CD4-positive, alpha-beta T cell (primary cell): ENCODE results near the gene RALGAPA1. TPM values are rescaled to one million over a fixed set of nuclear protein-coding genes. Genes with fewer than 3 reads are reported as not detected.

ENCODE experiments used
- ATAC-seq: fragments of 200-7000 bp; cut with Tn5 transposase; one replicate; pipeline ENCODE4 v1.10.0; 2022; ENCODE audit warnings: mild to moderate bottlenecking; ENCODE audit not compliant: poor library complexity
- CTCF ChIA-PET: fragments of 350-600 bp; sonication (Branson Sonifier 250); formaldehyde crosslinking; loops from one replicate; lab custom pipeline; 2021; ENCODE audit warnings: antibody characterized with exemption, inconsistent platforms; lab: Charles Lee
- POLR2A ChIA-PET: fragments of 350-600 bp; sonication (Branson Sonifier 250); formaldehyde crosslinking; loops from one replicate; lab custom pipeline; 2021; ENCODE audit warnings: antibody characterized with exemption, inconsistent platforms; lab: Charles Lee
- DNase-seq, 14 experiments: peaks; one replicate each; pipeline ENCODE4 v3.0.0-alpha.2; 2013 to 2020; ENCODE audit warnings: mixed read lengths in 2 of 14
- H3K27ac ChIP-seq, 2 donors: one replicate each; pipeline versions ENCODE4 v1.5.1 to v1.7.0; 2013; ENCODE audit warnings: low read length in 2 of 2, low read depth in 1 of 2, mild to moderate bottlenecking in 1 of 2
- H3K27me3 ChIP-seq, 2 experiments: 1 replicate in 1 of 2; 2 replicates in 1 of 2; pipeline versions ENCODE4 v1.6.1 to v1.7.0; 2013; ENCODE audit warnings: low read length in 2 of 2, control low read depth in 1 of 2, mild to moderate bottlenecking in 1 of 2, moderate library complexity in 1 of 2; ENCODE audit not compliant: insufficient read depth in 2 of 2, control insufficient read depth in 1 of 2
- H3K36me3 ChIP-seq: one replicate; pipeline ENCODE4 v1.6.1; 2013; ENCODE audit warnings: low read length, control low read depth; ENCODE audit not compliant: insufficient read depth
- H3K4me1 ChIP-seq: one replicate; pipeline ENCODE4 v1.6.1; 2013; ENCODE audit warnings: low read length, control low read depth; ENCODE audit not compliant: insufficient read depth
- H3K4me3 ChIP-seq: one replicate; pipeline ENCODE4 v1.5.1; 2013; ENCODE audit warnings: mild to moderate bottlenecking, low read length, moderate library complexity
- H3K9me3 ChIP-seq, 2 experiments: 1 replicate in 1 of 2; 2 replicates in 1 of 2; pipeline versions ENCODE4 v1.6.1 to v1.7.0; 2013; ENCODE audit warnings: low read length in 2 of 2, mild to moderate bottlenecking in 2 of 2, control low read depth in 1 of 2, moderate library complexity in 1 of 2; ENCODE audit not compliant: control insufficient read depth in 1 of 2, insufficient read depth in 1 of 2
- H3K27ac Mint-ChIP-seq: one replicate; pipeline ENCODE4 v1.8.0; 2020; ENCODE audit warnings: mixed read lengths
- H3K27me3 Mint-ChIP-seq: one replicate; pipeline ENCODE4 v1.8.0; 2021; ENCODE audit warnings: mixed read lengths
- H3K36me3 Mint-ChIP-seq: one replicate; pipeline ENCODE4 v1.8.0; 2021; ENCODE audit warnings: low read depth, mixed read lengths
- H3K4me1 Mint-ChIP-seq: one replicate; pipeline ENCODE4 v1.8.0; 2021; ENCODE audit warnings: low read depth, mixed read lengths
- H3K4me3 Mint-ChIP-seq: one replicate; pipeline ENCODE4 v1.8.0; 2020; ENCODE audit warnings: mild to moderate bottlenecking, mixed read lengths
- H3K9me3 Mint-ChIP-seq: one replicate; pipeline ENCODE4 v1.8.0; 2020; ENCODE audit warnings: mixed read lengths
- intact Hi-C, 2 experiments: fragments of 100-400 bp; cut with DNase I in 1 of 2; cut with micrococcal nuclease in 1 of 2; formaldehyde crosslinking; loops; one replicate each; pipeline versions ENCODE4 v1.15.1 to v1.9.0; 2023 to 2025; cut with DNase I, micrococcal nuclease
- total RNA-seq, 174 experiments: library from RNA in 2 of 174; stranded (reverse) in 2 of 174; gene quantifications; one replicate each; pipeline ENCODE4 v1.2.3 and lab custom pipeline; 2021 to 2026
- TF ChIP-seq, protein P1 (sequence below): fragments of 200-600 bp; IDR thresholded peaks from one replicate; pipeline ENCODE4 v1.8.0; 2022; ENCODE audit warnings: antibody characterized with exemption, mild to moderate bottlenecking

The RALGAPA1 gene
- total RNA-seq, 2 experiments from 2014 or later: 72.0 to 75.5 TPM

DNA sequence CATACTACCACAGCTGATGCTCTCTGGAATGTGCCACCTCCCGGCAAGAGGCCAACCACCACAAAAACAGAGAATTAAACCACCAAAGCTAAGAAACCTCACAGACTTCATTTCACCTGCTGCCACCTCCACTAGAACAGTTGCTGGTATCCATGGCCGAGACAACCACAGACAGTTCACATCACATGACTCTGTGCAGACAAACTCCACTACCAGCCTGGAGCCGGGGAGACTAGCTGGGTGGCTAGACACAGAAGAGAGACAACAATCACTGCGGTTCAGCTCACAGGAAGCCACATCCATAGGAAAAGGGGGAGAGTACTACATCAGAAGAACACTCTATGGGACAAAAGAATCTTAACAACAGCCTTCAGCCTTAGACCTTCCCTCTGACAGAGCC lies 78.2 kb downstream of the RALGAPA1 start:
- Histone ChIP-seq H3K4me3 (no peak overlapping the region), H3K27me3 (no peaks in the 10 kb centered on the region), H3K4me1 (no peaks in the 10 kb centered on the region), H3K9me3 (no peaks in the 10 kb centered on the region), H3K36me3 (peaks cover 22% of the 10 kb centered on the region), H3K27ac (no peak overlapping the region)
- Mint-ChIP-seq H3K9me3 (no peaks in the 10 kb centered on the region), H3K4me3 (no peak overlapping the region), H3K27me3 (no peaks in the 10 kb centered on the region), H3K36me3 (peaks cover 87% of the 10 kb centered on the region), H3K4me1 (peaks cover 29% of the 10 kb centered on the region), H3K27ac (no peak overlapping the region)
- no peak for ATAC-seq
- intact Hi-C loops: no loop called here
- TF ChIP-seq, protein P1, sequence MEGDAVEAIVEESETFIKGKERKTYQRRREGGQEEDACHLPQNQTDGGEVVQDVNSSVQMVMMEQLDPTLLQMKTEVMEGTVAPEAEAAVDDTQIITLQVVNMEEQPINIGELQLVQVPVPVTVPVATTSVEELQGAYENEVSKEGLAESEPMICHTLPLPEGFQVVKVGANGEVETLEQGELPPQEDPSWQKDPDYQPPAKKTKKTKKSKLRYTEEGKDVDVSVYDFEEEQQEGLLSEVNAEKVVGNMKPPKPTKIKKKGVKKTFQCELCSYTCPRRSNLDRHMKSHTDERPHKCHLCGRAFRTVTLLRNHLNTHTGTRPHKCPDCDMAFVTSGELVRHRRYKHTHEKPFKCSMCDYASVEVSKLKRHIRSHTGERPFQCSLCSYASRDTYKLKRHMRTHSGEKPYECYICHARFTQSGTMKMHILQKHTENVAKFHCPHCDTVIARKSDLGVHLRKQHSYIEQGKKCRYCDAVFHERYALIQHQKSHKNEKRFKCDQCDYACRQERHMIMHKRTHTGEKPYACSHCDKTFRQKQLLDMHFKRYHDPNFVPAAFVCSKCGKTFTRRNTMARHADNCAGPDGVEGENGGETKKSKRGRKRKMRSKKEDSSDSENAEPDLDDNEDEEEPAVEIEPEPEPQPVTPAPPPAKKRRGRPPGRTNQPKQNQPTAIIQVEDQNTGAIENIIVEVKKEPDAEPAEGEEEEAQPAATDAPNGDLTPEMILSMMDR: no peak
- ChIA-PET POLR2A (interaction anchor here (0.8 kb wide), 1 partner anchor 8 kb away, joined by 3 read pairs; no protein-coding TSS in a partner anchor), CTCF (no interaction called here)
- no peak for DNase-seq

DNA sequence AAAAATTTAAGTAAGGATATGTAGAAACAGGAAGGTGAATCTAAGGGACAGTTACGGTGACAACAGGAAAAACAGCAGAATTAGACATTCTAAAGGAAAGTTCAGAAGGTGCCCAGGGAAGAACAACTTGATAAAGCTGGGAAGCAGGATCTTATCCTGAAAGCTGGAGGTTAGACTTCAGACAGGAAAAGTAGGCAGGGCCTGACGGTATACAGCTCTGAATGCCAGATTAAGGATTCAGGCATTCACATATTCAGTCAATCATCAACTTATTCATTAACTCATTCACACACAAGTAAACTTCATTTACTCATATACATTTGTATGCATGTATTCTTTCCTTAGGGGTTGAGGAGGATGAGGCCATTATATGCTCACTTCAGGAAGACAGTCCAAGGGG lies 81.3 kb downstream of the RALGAPA1 start:
- H3K9me3 Mint-ChIP-seq: no peaks in the 10 kb centered on the region
- H3K27me3 ChIP-seq: no peaks in the 10 kb centered on the region
- H3K4me3 ChIP-seq: no peak overlapping the region
- H3K36me3 ChIP-seq: peaks cover 19% of the 10 kb centered on the region
- peaks cover 79% of the 10 kb centered on the region for H3K36me3 Mint-ChIP-seq
- TF ChIP-seq, protein P1: no peak
- POLR2A ChIA-PET: no interaction called here
- no peak overlapping the region for H3K27ac Mint-ChIP-seq
- no peak overlapping the region for H3K4me3 Mint-ChIP-seq
- ATAC-seq: no peak
- H3K9me3 ChIP-seq: no peaks in the 10 kb centered on the region
- no peak overlapping the region for H3K27ac ChIP-seq
- peaks cover 17% of the 10 kb centered on the region for H3K4me1 Mint-ChIP-seq
- no peaks in the 10 kb centered on the region for H3K4me1 ChIP-seq
- intact Hi-C loops: no loop called here
- CTCF ChIA-PET: interaction anchor here (1.6 kb wide), 1 partner anchor 15 kb away, joined by 3 read pairs; no protein-coding TSS in a partner anchor
- DNase-seq: no peak
- H3K27me3 Mint-ChIP-seq: no peaks in the 10 kb centered on the region

DNA sequence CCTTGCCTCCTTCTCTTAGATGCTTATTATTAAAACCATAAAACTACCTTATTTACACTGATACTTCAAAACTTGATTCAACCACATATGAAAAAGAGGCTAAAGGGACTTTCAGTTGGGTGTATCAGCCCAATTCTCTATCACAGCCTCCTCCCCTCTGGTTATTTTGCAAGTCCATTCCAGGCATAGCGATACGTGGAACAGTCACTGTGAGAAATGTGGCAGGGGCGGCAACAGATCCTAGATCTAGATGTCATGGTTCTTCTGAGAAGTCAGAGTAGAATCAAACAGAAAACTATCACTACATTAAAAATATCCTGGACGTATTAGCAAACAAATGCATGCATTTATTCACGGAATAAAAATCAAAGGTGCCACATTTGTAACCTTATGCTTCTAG lies 83.2 kb downstream of the RALGAPA1 start:
- DNase-seq: no peak
- intact Hi-C loops: no loop called here
- no peak for ATAC-seq
- H3K9me3 Mint-ChIP-seq: no peaks in the 10 kb centered on the region
- peaks cover 4% of the 10 kb centered on the region for H3K4me1 Mint-ChIP-seq
- POLR2A ChIA-PET: no interaction called here
- no peak overlapping the region for H3K4me3 Mint-ChIP-seq
- H3K27ac Mint-ChIP-seq: no peak overlapping the region
- Histone ChIP-seq H3K36me3 (peaks cover 29% of the 10 kb centered on the region), H3K4me3 (no peak overlapping the region), H3K27me3 (no peaks in the 10 kb centered on the region), H3K9me3 (no peaks in the 10 kb centered on the region), H3K4me1 (no peaks in the 10 kb centered on the region), H3K27ac (no peak overlapping the region)
- TF ChIP-seq, protein P1: no peak
- H3K36me3 Mint-ChIP-seq: peaks cover 75% of the 10 kb centered on the region
- no peaks in the 10 kb centered on the region for H3K27me3 Mint-ChIP-seq
- CTCF ChIA-PET: no interaction called here
